DMS114 treated with DMSO at 0.1 percent for 48 hours (cell line): ENCODE data around the gene NDUFV2.
"Not testable (repeated sequence)": the region's sequence is repeated elsewhere in the genome, so short reads cannot be mapped to it uniquely, and the experiment has no call there.

Experiments used
- DNase-seq: peaks from one replicate; lab custom pipeline; 2025; ENCODE audit not compliant: unreplicated experiment; lab: John Stamatoyannopoulos, UW

The NDUFV2 gene

GRCh38 chr18:9090578-9090977, 11.9 kb upstream of the NDUFV2 start:
- no peak for DNase-seq

- DNase-seq, result no peak
Measured at GRCh38 chr18:9091066-9091476, 11.4 kb upstream of the NDUFV2 start.

GRCh38 chr18:9092665-9093064, 9.8 kb upstream of the NDUFV2 start:
- DNase-seq, result no peak

- not testable (repeated sequence) for DNase-seq
Measured at GRCh38 chr18:9093109-9093508, 9.4 kb upstream of the NDUFV2 start.

- no peak for DNase-seq
Measured at GRCh38 chr18:9094307-9095226, 7.9 kb upstream of the NDUFV2 start.

GRCh38 chr18:9095297-9096006, 7.0 kb upstream of the NDUFV2 start:
- no peak for DNase-seq

GRCh38 chr18:9096007-9096371, 6.5 kb upstream of the NDUFV2 start:
- DNase-seq, result no peak

- DNase-seq, result no peak
Measured at GRCh38 chr18:9096685-9097084, 5.8 kb upstream of the NDUFV2 start.

- no peak for DNase-seq
Measured at GRCh38 chr18:9097349-9097748, 5.2 kb upstream of the NDUFV2 start.

GRCh38 chr18:9100796-9101195, 1.7 kb upstream of the NDUFV2 start:
- DNase-seq, result no peak

GRCh38 chr18:9101730-9102507, 580 bp upstream of the NDUFV2 start:
- DNase-seq, result no peak

GRCh38 chr18:9103376-9103873, 926 bp downstream of the NDUFV2 start:
- no peak for DNase-seq

- DNase-seq, result no peak
Measured at GRCh38 chr18:9104244-9104901, 1.9 kb downstream of the NDUFV2 start.

- no peak for DNase-seq
Measured at GRCh38 chr18:9105420-9105819, 2.9 kb downstream of the NDUFV2 start.

GRCh38 chr18:9106094-9106493, 3.6 kb downstream of the NDUFV2 start:
- no peak for DNase-seq

- no peak for DNase-seq
Measured at GRCh38 chr18:9106800-9107584, 4.5 kb downstream of the NDUFV2 start.

- no peak for DNase-seq
Measured at GRCh38 chr18:9108911-9109310, 6.4 kb downstream of the NDUFV2 start.

GRCh38 chr18:9109523-9109922, 7.0 kb downstream of the NDUFV2 start:
- no peak for DNase-seq

GRCh38 chr18:9113468-9114149, 11.1 kb downstream of the NDUFV2 start:
- no peak for DNase-seq
